Endothelial cell of umbilical vein (primary cell): ENCODE data around the gene ZNF514. TPM values are rescaled to one million over a fixed set of nuclear protein-coding genes. Genes with fewer than 3 reads are reported as not detected.

Source experiments
- BruUV-seq: library from RNA; stranded (reverse); fragments of 400-500 nt; replicated peaks from 2 replicates; lab custom pipeline; 2021; lab: Mats Ljungman, UMichigan
- CTCF ChIA-PET: fragments of 300-600, 350-600 bp; sonication (Branson Sonifier 250); formaldehyde crosslinking; loops from one replicate; lab custom pipeline; 2021; ENCODE audit warnings: antibody characterized with exemption, inconsistent platforms; lab: Charles Lee
- POLR2A ChIA-PET: fragments of 300-600, 350-600 bp; sonication (Branson Sonifier 250); formaldehyde crosslinking; loops from one replicate; lab custom pipeline; 2021; ENCODE audit warnings: antibody characterized with exemption, inconsistent platforms; lab: Charles Lee
- DNase-seq: peaks from one replicate; pipeline ENCODE4 v3.0.0-alpha.2; 2011; ENCODE audit warnings: low read depth, low spot score
- FAIRE-seq: peaks from 2 replicates; lab custom pipeline; 2011; peaks lifted over from hg19 to GRCh38; lab: Jason Lieb, UNC
- H2AFZ ChIP-seq: 2 replicates; pipeline ENCODE4 v1.6.0; 2012; ENCODE audit warnings: low read depth, low read length, control low read depth, inconsistent platforms
- H3K27ac ChIP-seq: 2 replicates; pipeline ENCODE4 v1.5.1; 2011; ENCODE audit warnings: low read depth, mild to moderate bottlenecking, control low read depth, low read length, moderate library complexity; ENCODE audit not compliant: insufficient read depth
- H3K27me3 ChIP-seq, 2 experiments: 2 replicates each; pipeline versions ENCODE4 v1.6.0 to v1.6.1; 2011; ENCODE audit warnings: low read length in 2 of 2, mixed read lengths in 1 of 2; ENCODE audit not compliant: control insufficient read depth in 2 of 2, insufficient read depth in 2 of 2
- H3K36me3 ChIP-seq, 2 experiments: 2 replicates in 1 of 2; 3 replicates in 1 of 2; pipeline ENCODE4 v1.5.1; 2011; ENCODE audit warnings: low read length in 2 of 2, mild to moderate bottlenecking in 1 of 2, moderate library complexity in 1 of 2; ENCODE audit not compliant: control insufficient read depth in 2 of 2, insufficient read depth in 2 of 2; ENCODE audit errors: extremely low read depth in 1 of 2
- H3K4me1 ChIP-seq: 3 replicates; pipeline ENCODE4 v1.5.1; 2011; ENCODE audit warnings: mild to moderate bottlenecking, low read length; ENCODE audit not compliant: control insufficient read depth, insufficient read depth; ENCODE audit errors: extremely low read depth
- H3K4me2 ChIP-seq: 2 replicates; pipeline ENCODE4 v1.6.1; 2011; ENCODE audit warnings: low read length, control low read depth, mixed read lengths; ENCODE audit not compliant: insufficient read depth
- H3K4me3 ChIP-seq, 3 experiments: fragments of 200-600 bp in 1 of 3; sonication (generic), shearing (Covaris generic) in 1 of 3; replicated peaks in 1 of 3; 2 replicates each; pipeline ENCODE4 v1.5.1; 2011 to 2016; ENCODE audit warnings: control low read depth in 3 of 3, low read length in 3 of 3, mild to moderate bottlenecking in 2 of 3, inconsistent platforms in 1 of 3, low read depth in 1 of 3, moderate library complexity in 1 of 3; ENCODE audit not compliant: insufficient read depth in 1 of 3
- H3K79me2 ChIP-seq: 2 replicates; pipeline ENCODE4 v1.6.0; 2012; ENCODE audit warnings: low read length, inconsistent platforms; ENCODE audit not compliant: control insufficient read depth, insufficient read depth
- H3K9ac ChIP-seq: replicated peaks from 2 replicates; pipeline ENCODE3; 2011; ENCODE audit warnings: low read length, control low read depth; ENCODE audit not compliant: insufficient read depth; ENCODE audit errors: extremely low read depth
- H3K9me1 ChIP-seq: replicated peaks from 3 replicates; pipeline ENCODE4 v1.6.0; 2011; ENCODE audit warnings: mild to moderate bottlenecking, low read length; ENCODE audit not compliant: control insufficient read depth, insufficient read depth; ENCODE audit errors: extremely low read depth
- H3K9me3 ChIP-seq: replicated peaks from 2 replicates; pipeline ENCODE4 v1.5.1; 2012; ENCODE audit warnings: low read length, inconsistent platforms; ENCODE audit not compliant: control insufficient read depth, insufficient read depth
- H4K20me1 ChIP-seq: replicated peaks from 2 replicates; pipeline ENCODE3; 2011; ENCODE audit warnings: mild to moderate bottlenecking, low read length; ENCODE audit not compliant: control insufficient read depth, insufficient read depth; ENCODE audit errors: extremely low read depth
- EZH2 ChIP-seq: IDR thresholded peaks from 2 replicates; pipeline ENCODE4 v1.6.1; 2012; ENCODE audit warnings: borderline replicate concordance, low read depth, mild to moderate bottlenecking, moderate library complexity, low read length, inconsistent platforms; ENCODE audit not compliant: severe bottlenecking
- GATA2 ChIP-seq: IDR thresholded peaks from 2 replicates; pipeline ENCODE4 v1.7.0; 2011; ENCODE audit warnings: low read depth, mild to moderate bottlenecking, moderate library complexity, mixed read lengths, low read length; ENCODE audit not compliant: insufficient read length, insufficient read depth
- MAX ChIP-seq: IDR thresholded peaks from 2 replicates; pipeline ENCODE4 v1.6.1; 2011; ENCODE audit not compliant: insufficient read depth, insufficient read length
- MYC ChIP-seq: IDR thresholded peaks from one replicate; pipeline ENCODE4 v1.6.1; 2011; ENCODE audit warnings: mild to moderate bottlenecking, low read depth, low read length
- POLR2AphosphoS5 ChIP-seq: IDR thresholded peaks from 2 replicates; pipeline ENCODE4 v1.6.1; 2012; ENCODE audit warnings: low read depth, mild to moderate bottlenecking, control low read depth, low read length, moderate library complexity; ENCODE audit not compliant: insufficient read depth
- dilution Hi-C: fragments of 300-500 bp; cut with MboI; formaldehyde crosslinking; loops from one replicate; pipeline ENCODE4 v1.15.0; 2019; ENCODE audit warnings: low sequenced_read_pairs; ENCODE audit not compliant: extremely low pct_ligation_motif_present
- intact Hi-C: fragments of 100-400 bp; cut with micrococcal nuclease; formaldehyde crosslinking; loops from one replicate; pipeline ENCODE4 v1.10.0; 2022
- polyA plus RNA-seq, 4 experiments: library from polyadenylated mRNA; depleted of rRNA in 3 of 4; stranded (reverse) in 3 of 4; unstranded in 1 of 4; fragments of >200 nt; gene quantifications; 2 replicates each; pipeline versions ENCODE4 v1.2.1 to v1.2.3, GENCODE V29; 2011 to 2012; ENCODE audit warnings: missing spikeins in 1 of 4
- total RNA-seq: library from RNA; stranded (reverse); gene quantifications from 2 replicates; pipeline ENCODE4 v1.2.3, GENCODE V29; 2021

Gene ZNF514
- total and polyA plus RNA-seq, 2 donors (not counting 3 experiments of a cell fraction or from before 2014, with no cell fraction given): 3.9 to 11.6 TPM

- TF ChIP-seq EZH2 (no peak), POLR2AphosphoS5 (no peak)
- H3K4me3 ChIP-seq: no peak overlapping the region
- no peak for DNase-seq
- no peak overlapping the region for H3K4me2 ChIP-seq
- peaks cover 2 to 13% of the 10 kb centered on the region in 2 experiments for H3K36me3 ChIP-seq
- H3K27ac ChIP-seq: no peak overlapping the region
- no peaks in the 10 kb centered on the region for H3K4me1 ChIP-seq
- no peaks in the 10 kb centered on the region for H3K9me1 ChIP-seq
- H4K20me1 ChIP-seq: no peaks in the 10 kb centered on the region
- CTCF ChIA-PET: no interaction called here
- POLR2A ChIA-PET: no interaction called here
- H3K27me3 ChIP-seq: no peaks in the 10 kb centered on the region
- dilution Hi-C loops (no loop called here), intact Hi-C loops (no loop called here)
- FAIRE-seq: no peak
- H3K79me2 ChIP-seq: no peaks in the 10 kb centered on the region
- BruUV-seq: no TSS peak
- H3K9me3 ChIP-seq: peaks cover 2% of the 10 kb centered on the region
- no peak overlapping the region for H2AFZ ChIP-seq
- no peak overlapping the region for H3K9ac ChIP-seq
Observed at GRCh38 chr2:95181774-95182173, 22.1 kb upstream of the ZNF514 start.

GRCh38 chr2:95179451-95179850 is 19.8 kb upstream of the ZNF514 start:
- DNase-seq (no peak), FAIRE-seq (no peak)
- H3K4me2 ChIP-seq: no peak overlapping the region
- no peaks in the 10 kb centered on the region for H3K4me1 ChIP-seq
- dilution Hi-C loops (no loop called here), intact Hi-C loops (no loop called here)
- H3K27me3 ChIP-seq: no peaks in the 10 kb centered on the region
- H4K20me1 ChIP-seq: no peaks in the 10 kb centered on the region
- no peak overlapping the region for H2AFZ ChIP-seq
- TF ChIP-seq MAX: no peak
- no peak for TF ChIP-seq MYC
- no peak for TF ChIP-seq GATA2
- BruUV-seq: no TSS peak
- ChIA-PET CTCF (no interaction called here), POLR2A (no interaction called here)
- H3K9ac ChIP-seq: no peak overlapping the region
- H3K4me3 ChIP-seq: no peak overlapping the region
- peaks cover 1% of the 10 kb centered on the region for H3K79me2 ChIP-seq
- H3K27ac ChIP-seq: no peak overlapping the region
- peaks cover 2 to 13% of the 10 kb centered on the region in 2 experiments for H3K36me3 ChIP-seq
- H3K9me3 ChIP-seq: peaks cover 2% of the 10 kb centered on the region
- H3K9me1 ChIP-seq: no peaks in the 10 kb centered on the region
